Psoas muscle (tissue), 8 donors: ENCODE measurements around the gene CSRNP3. TPM values are rescaled to one million over a fixed set of nuclear protein-coding genes. Genes with fewer than 3 reads are reported as not detected.

Source experiments
- ATAC-seq, 4 donors: fragments of 200-7000 bp; cut with Tn5 transposase; one replicate each; pipeline ENCODE4 v1.9.1; 2020; ENCODE audit warnings: moderate library complexity in 3 of 4, mild to moderate bottlenecking in 2 of 4
- DNase-seq, 2 donors: peaks; one replicate each; pipeline ENCODE4 v3.0.0-alpha.2; 2020
- H3K27ac ChIP-seq: fragments of 200-600 bp; one replicate; pipeline ENCODE4 v1.8.0; 2022
- H3K27me3 ChIP-seq, 3 donors: fragments of 200-600 bp in 1 of 3; one replicate each; pipeline versions ENCODE4 v1.6.1 to v1.8.0; 2013 to 2022; ENCODE audit warnings: low read length in 2 of 3, mild to moderate bottlenecking in 2 of 3, moderate library complexity in 1 of 3; ENCODE audit not compliant: insufficient read depth in 3 of 3
- H3K36me3 ChIP-seq, 2 donors: fragments of 200-600 bp in 1 of 2; one replicate each; pipeline versions ENCODE4 v1.6.1 to v1.8.0; 2013 to 2022; ENCODE audit warnings: low read depth in 1 of 2, mild to moderate bottlenecking in 1 of 2, moderate library complexity in 1 of 2; ENCODE audit not compliant: insufficient read depth in 1 of 2
- H3K4me1 ChIP-seq: fragments of 200-600 bp; one replicate; pipeline ENCODE4 v1.8.0; 2022
- H3K4me3 ChIP-seq: fragments of 200-600 bp; one replicate; pipeline ENCODE4 v1.8.0; 2022; ENCODE audit warnings: mild to moderate bottlenecking
- H3K9me3 ChIP-seq: fragments of 200-600 bp; one replicate; pipeline ENCODE4 v1.8.0; 2022
- WGBS, 3 donors: extraction: QIAGEN DNeasy Blood & Tissue Kit; methylation state at CpG; one replicate each; pipeline versions ENCODE4 v1.1.6 to v1.1.7; 2013; 5-methylcytosine and 5-hydroxymethylcytosine counted together
- intact Hi-C, 2 donors: fragments of 100-400 bp; cut with DNase I; formaldehyde crosslinking; loops; one replicate each; pipeline versions ENCODE4 v1.11.0 to v1.14.2; 2022
- polyA plus RNA-seq, 3 donors: library from polyadenylated mRNA; stranded (reverse); fragments of 200-250 nt; gene quantifications; one replicate each; pipeline ENCODE4 v1.2.3, GENCODE V29; 2013
- total RNA-seq, 4 donors: library from RNA; stranded (reverse); fragmentation: NEBNext Ultra II Directional in 2 of 4; extraction: Animal tissue kit (Norgen Biotek cat#: 25700) in 2 of 4; gene quantifications; one replicate each; pipeline versions ENCODE4 v1.2.1 to v1.2.4, GENCODE V29; 2021 to 2023
- TF ChIP-seq, protein P1 (sequence below): fragments of 200-600 bp; IDR thresholded peaks from one replicate; pipeline ENCODE4 v1.8.0; 2022; ENCODE audit warnings: antibody characterized with exemption
- donor health status: healthy with polysubstance abuse.
- donor health status: DM: no; HTN: no; CAD: no; lungs with moderate emphysema.
- donor health status: Bipolar disorder and iron deficiency.
- donor health status: healthy.
- donor health status: DM: yes; HTN: yes; CAD: no.
- donor health status: DM: no; HTN: no; CAD: no.
- donor health status: DM: no; HTN: no; CAD: no.
- donor health status: DM: yes; HTN: yes; CAD: no.

Gene CSRNP3
- total and polyA plus RNA-seq, 7 donors: 0.04 to 1.6 (median 0.13) TPM; not detected in 1

DNA sequence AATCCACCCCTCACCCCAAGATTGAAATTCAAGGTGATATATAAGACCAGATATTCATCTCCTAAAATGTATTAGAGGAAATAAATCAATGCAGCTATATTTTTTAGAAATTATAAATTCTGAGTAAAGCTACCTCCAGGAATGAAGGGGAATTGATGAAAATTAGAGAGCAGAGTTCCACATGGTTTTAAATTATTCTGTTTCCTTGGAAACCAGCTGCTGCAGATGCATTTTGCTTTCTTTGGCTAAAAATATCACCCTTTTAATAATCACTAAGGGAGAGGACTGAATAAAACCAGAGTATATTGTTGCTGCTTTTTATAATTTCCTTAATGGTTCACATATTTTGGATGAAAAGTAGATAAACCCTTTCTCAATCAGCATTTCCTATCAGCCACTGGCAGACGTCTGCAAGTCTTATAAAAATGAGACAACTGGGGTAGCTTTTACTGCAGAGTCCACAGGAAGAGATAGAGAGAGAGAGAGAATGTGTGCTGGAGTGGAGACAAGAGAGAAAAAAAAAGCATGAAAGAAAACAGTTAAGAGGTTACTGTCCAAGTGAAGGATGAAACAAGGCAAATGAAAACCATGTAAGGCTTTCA, 2.0 kb downstream of the CSRNP3 start:
- no peak for DNase-seq
- no peak for ATAC-seq
- Histone ChIP-seq H3K27ac (no peak overlapping the region), H3K4me3 (no peak overlapping the region), H3K36me3 (no peaks in the 10 kb centered on the region), H3K27me3 (no peaks in the 10 kb centered on the region), H3K9me3 (no peaks in the 10 kb centered on the region), H3K4me1 (no peaks in the 10 kb centered on the region)
- TF ChIP-seq, protein P1, sequence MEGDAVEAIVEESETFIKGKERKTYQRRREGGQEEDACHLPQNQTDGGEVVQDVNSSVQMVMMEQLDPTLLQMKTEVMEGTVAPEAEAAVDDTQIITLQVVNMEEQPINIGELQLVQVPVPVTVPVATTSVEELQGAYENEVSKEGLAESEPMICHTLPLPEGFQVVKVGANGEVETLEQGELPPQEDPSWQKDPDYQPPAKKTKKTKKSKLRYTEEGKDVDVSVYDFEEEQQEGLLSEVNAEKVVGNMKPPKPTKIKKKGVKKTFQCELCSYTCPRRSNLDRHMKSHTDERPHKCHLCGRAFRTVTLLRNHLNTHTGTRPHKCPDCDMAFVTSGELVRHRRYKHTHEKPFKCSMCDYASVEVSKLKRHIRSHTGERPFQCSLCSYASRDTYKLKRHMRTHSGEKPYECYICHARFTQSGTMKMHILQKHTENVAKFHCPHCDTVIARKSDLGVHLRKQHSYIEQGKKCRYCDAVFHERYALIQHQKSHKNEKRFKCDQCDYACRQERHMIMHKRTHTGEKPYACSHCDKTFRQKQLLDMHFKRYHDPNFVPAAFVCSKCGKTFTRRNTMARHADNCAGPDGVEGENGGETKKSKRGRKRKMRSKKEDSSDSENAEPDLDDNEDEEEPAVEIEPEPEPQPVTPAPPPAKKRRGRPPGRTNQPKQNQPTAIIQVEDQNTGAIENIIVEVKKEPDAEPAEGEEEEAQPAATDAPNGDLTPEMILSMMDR: no peak
- 32 to 51% (median 40%) methylated on average over 1 of the region's 1 CpG for WGBS, 3 donors
- intact Hi-C loops: no loop called here

DNA sequence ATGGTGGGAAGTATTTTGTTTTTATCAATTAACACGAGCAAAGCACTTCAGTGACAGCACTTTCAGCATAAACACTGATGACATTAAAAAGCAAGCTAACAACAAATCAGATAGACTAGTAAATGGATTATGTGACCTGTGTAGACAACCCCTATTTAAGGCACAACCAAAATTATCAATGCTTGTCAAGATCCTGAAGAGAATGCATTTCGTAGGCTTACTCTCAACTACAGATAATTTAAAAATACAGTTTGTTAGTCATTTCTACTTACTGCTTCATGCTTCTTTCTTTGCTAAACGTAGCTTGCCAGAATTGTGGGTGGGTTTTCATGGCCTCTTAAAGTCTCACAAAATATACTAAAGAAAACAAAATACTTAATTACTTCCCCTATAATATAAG, 3.4 kb downstream of the CSRNP3 start:
- WGBS, 3 donors: 76 to 81% (median 79%) methylated on average over 3 of the region's 3 CpGs
- no peaks in the 10 kb centered on the region for H3K9me3 ChIP-seq
- TF ChIP-seq, protein P1: no peak
- no peak overlapping the region for H3K27ac ChIP-seq
- DNase-seq: no peak
- no peaks in the 10 kb centered on the region for H3K36me3 ChIP-seq
- H3K27me3 ChIP-seq: no peaks in the 10 kb centered on the region
- H3K4me1 ChIP-seq: no peaks in the 10 kb centered on the region
- intact Hi-C loops: no loop called here
- no peak for ATAC-seq
- H3K4me3 ChIP-seq: no peak overlapping the region

DNA sequence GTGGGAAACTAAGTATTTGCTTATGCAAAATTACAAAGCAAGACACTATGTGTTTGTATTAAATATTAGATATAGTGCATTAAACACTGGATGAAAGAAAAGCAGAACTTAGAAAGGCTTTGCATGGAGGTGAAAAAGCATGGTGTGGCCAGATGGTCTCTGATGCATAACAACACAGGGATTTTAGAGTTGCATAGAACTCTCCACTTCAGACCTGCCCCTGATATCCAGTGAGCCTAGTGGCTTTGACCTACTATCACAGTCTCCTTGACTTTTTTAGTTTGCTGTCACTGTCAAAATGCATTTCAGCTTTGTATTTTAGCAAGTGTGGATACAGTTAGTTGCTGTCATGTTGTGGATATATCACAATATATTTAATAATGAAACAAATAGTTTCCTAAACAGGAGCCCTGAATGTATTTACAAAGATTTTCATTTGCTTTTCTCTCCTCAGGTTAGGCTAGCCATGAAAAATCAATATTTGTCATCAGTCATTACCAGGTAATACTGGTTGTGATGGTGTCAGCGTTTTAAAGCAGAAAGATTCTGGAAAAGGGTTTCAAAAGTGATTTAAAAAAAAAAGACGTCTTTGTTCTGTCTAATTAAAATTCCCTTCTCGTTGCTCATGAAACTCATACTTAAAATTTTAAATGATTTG, 5.2 kb downstream of the CSRNP3 start:
- Histone ChIP-seq H3K9me3 (no peaks in the 10 kb centered on the region), H3K4me3 (no peak overlapping the region), H3K27ac (no peak overlapping the region), H3K36me3 (no peaks in the 10 kb centered on the region), H3K4me1 (no peaks in the 10 kb centered on the region), H3K27me3 (no peaks in the 10 kb centered on the region)
- 69 to 89% (median 83%) methylated on average over 3 of the region's 3 CpGs for WGBS, 3 donors
- DNase-seq (no peak), ATAC-seq (no peak)
- intact Hi-C loops: no loop called here
- TF ChIP-seq, protein P1: no peak

DNA sequence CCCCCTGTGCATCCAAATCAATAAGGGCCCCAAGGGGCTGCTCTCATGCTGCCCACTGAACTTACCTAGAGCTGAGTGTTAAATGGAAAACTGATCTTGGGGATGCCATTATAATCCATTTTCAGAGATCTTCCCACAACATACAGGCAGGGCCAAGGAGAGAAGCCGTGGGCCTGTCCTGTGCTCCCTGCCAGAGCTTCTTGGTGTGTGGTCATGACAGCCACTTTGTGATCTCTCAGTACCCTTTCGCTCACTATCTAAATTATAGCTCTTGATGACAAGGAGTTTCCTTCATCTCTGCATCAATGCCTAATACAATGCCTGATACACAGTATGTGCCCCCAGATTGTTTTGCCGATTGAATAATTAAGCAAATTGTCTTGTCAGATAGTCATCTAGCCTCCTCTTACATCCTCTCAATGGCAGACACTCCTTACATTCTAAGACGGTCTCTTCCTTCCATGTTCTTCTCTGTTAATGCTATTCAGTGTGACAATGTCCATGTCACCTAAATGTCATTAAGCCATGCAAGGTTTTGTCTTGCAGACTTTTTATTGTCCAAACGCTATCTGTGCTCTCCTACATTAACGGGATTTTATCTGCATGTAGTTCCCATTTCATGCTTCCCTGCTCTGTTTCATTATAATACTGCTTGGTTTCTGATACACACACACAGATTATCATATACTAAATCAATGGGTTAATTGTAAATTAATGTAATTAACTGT, 5.9 kb downstream of the CSRNP3 start:
- intact Hi-C loops: no loop called here
- Histone ChIP-seq H3K9me3 (no peaks in the 10 kb centered on the region), H3K27ac (no peak overlapping the region), H3K4me1 (no peaks in the 10 kb centered on the region), H3K27me3 (no peaks in the 10 kb centered on the region), H3K36me3 (no peaks in the 10 kb centered on the region), H3K4me3 (no peak overlapping the region)
- TF ChIP-seq, protein P1: no peak
- 89 to 91% (median 90%) methylated on average over 6 of the region's 6 CpGs for WGBS, 3 donors
- DNase-seq (no peak), ATAC-seq (no peak)
